Left lung (tissue), 10 donors: ENCODE measurements around the gene CLRN1. TPM values are rescaled to one million over a fixed set of nuclear protein-coding genes. Genes with fewer than 3 reads are reported as not detected.

Source experiments
- ATAC-seq: fragments of 200-7000 bp; cut with Tn5 transposase; one replicate; pipeline ENCODE4 v1.9.1; 2020; ENCODE audit warnings: moderate library complexity
- DNase-seq, 4 donors: peaks; one replicate each; pipeline ENCODE4 v3.0.0-alpha.2; 2013 to 2020
- H3K27ac ChIP-seq, 2 donors: fragments of 200-600 bp; sonication (generic) in 1 of 2; one replicate each; pipeline versions ENCODE4 v1.5.0 to v1.8.0; 2020 to 2021
- H3K27me3 ChIP-seq, 2 donors: fragments of 200-600 bp; sonication (generic) in 1 of 2; one replicate each; pipeline versions ENCODE4 v1.5.0 to v1.8.0; 2020 to 2021
- H3K36me3 ChIP-seq, 2 donors: fragments of 200-600 bp; sonication (generic) in 1 of 2; one replicate each; pipeline versions ENCODE4 v1.5.0 to v1.8.0; 2020 to 2021
- H3K4me1 ChIP-seq, 2 donors: fragments of 200-600 bp; one replicate each; pipeline ENCODE4 v1.8.0; 2021
- H3K4me3 ChIP-seq, 2 donors: fragments of 200-600 bp; sonication (generic) in 1 of 2; one replicate each; pipeline versions ENCODE4 v1.5.0 to v1.8.0; 2020 to 2021; ENCODE audit warnings: mild to moderate bottlenecking in 1 of 2
- H3K9me3 ChIP-seq, 2 donors: fragments of 200-600 bp; sonication (generic) in 1 of 2; one replicate each; pipeline versions ENCODE4 v1.5.0 to v1.8.0; 2020 to 2021
- CTCF ChIP-seq, 2 donors: fragments of 200-600 bp; sonication (generic) in 1 of 2; IDR thresholded peaks; one replicate each; pipeline versions ENCODE4 v1.5.0 to v1.8.0; 2021; ENCODE audit warnings: antibody characterized with exemption in 2 of 2
- intact Hi-C, 2 donors: fragments of 100-400 bp; cut with DNase I; formaldehyde crosslinking; loops; one replicate each; pipeline versions ENCODE4 v1.11.2 to v1.14.2; 2022
- polyA plus RNA-seq, 6 donors: library from polyadenylated mRNA; unstranded; fragments of 120-200 nt; gene quantifications; one replicate each; pipeline ENCODE4 v1.2.1, GENCODE V29; 2013; ENCODE audit not compliant: insufficient read length in 6 of 6
- total RNA-seq, 2 donors: library from RNA; stranded (reverse); fragmentation: NEBNext Ultra II Directional; extraction: Animal tissue kit (Norgen Biotek cat#: 25700); gene quantifications; one replicate each; pipeline ENCODE4 v1.2.1, GENCODE V29; 2021
- donor health status: DM: no; HTN: yes; CAD: no.
- donor health status: DM: no; HTN: no; CAD: no.

CLRN1 gene
- total and polyA plus RNA-seq, 8 donors: 0.15 TPM; not detected in 7

GRCh38 chr3:151014501-151015018 is 42.0 kb upstream of the CLRN1 start:
- no peak for TF ChIP-seq CTCF (IDR thresholded peaks at IDR 0.05)
- Histone ChIP-seq H3K27ac (no peak overlapping the region), H3K36me3 (no peaks in the 10 kb centered on the region), H3K27me3 (peaks cover 0 to 3% of the 10 kb centered on the region in 2 donors), H3K4me1 (no peaks in the 10 kb centered on the region), H3K4me3 (no peak overlapping the region), H3K9me3 (no peaks in the 10 kb centered on the region)
- ATAC-seq (no peak), DNase-seq (no peak)
- intact Hi-C loops: no loop called here

- intact Hi-C loops: no loop called here
- H3K4me1 ChIP-seq: no peaks in the 10 kb centered on the region
- H3K9me3 ChIP-seq: no peaks in the 10 kb centered on the region
- H3K27ac ChIP-seq: no peak overlapping the region
- DNase-seq: no peak
- H3K36me3 ChIP-seq: no peaks in the 10 kb centered on the region
- no peak overlapping the region for H3K4me3 ChIP-seq
- peaks cover 0 to 9% of the 10 kb centered on the region in 2 donors for H3K27me3 ChIP-seq
- TF ChIP-seq CTCF (IDR thresholded peaks at IDR 0.05): no peak
- ATAC-seq: no peak
Observed at GRCh38 chr3:151012753-151013152, 40.2 kb upstream of the CLRN1 start.

DNA sequence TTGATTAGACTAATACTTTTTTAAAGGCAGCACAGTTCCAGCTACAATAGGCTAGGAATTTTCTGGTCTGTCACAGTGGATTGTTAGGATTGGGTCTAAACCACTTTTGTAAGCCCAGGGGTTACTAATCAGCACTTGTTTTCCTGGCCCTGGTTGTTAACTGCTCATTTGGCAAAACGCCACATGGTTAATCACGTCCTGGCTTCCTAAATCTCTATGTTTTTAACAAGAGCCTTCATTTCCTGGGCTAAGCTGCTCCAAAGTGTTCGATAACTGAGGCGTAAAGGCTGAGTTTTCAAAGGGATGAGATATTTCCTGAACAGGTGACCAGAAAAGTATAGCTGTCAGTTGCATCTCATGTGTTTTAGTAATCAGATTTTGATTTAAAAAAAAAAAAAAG is 38.9 kb upstream of the CLRN1 start:
- ATAC-seq: no peak
- TF ChIP-seq CTCF (IDR thresholded peaks at IDR 0.05): no peak
- Histone ChIP-seq H3K36me3 (no peaks in the 10 kb centered on the region), H3K27me3 (peaks cover 0 to 9% of the 10 kb centered on the region in 2 donors), H3K4me1 (no peaks in the 10 kb centered on the region), H3K27ac (no peak overlapping the region), H3K4me3 (no peak overlapping the region), H3K9me3 (no peaks in the 10 kb centered on the region)
- peak in 1 of 4 donors; percentile 5 for DNase-seq
- intact Hi-C loops: no loop called here

DNA sequence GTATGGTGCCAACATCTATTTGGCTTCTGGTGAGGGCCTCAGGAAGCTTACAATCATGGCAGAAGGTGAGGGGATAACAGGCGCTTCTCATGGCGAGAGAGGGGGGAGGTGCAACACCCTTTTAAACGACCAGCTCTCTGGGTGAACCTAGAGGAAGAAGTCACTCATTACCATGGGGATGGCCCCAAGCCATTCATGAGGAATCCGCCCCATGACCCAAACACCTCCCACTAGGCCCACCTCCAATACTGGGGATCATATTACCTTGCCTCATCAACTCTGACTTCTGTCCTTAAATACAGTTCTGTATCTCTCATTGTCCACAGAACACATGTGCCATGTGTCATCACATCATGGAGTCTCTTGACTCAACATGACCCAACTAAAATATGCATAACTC is 37.5 kb upstream of the CLRN1 start:
- Histone ChIP-seq H3K9me3 (no peaks in the 10 kb centered on the region), H3K4me3 (no peak overlapping the region), H3K4me1 (no peaks in the 10 kb centered on the region), H3K27ac (no peak overlapping the region), H3K36me3 (no peaks in the 10 kb centered on the region), H3K27me3 (peaks cover 0 to 9% of the 10 kb centered on the region in 2 donors)
- DNase-seq: no peak
- no peak for ATAC-seq
- intact Hi-C loops: no loop called here
- TF ChIP-seq CTCF (IDR thresholded peaks at IDR 0.05): no peak

GRCh38 chr3:151009430-151009829 is 36.9 kb upstream of the CLRN1 start:
- H3K4me1 ChIP-seq: no peaks in the 10 kb centered on the region
- H3K27me3 ChIP-seq: peaks cover 0 to 9% of the 10 kb centered on the region in 2 donors
- H3K27ac ChIP-seq: no peak overlapping the region
- DNase-seq (no peak), ATAC-seq (no peak)
- intact Hi-C loops: no loop called here
- TF ChIP-seq CTCF (IDR thresholded peaks at IDR 0.05): no peak
- no peaks in the 10 kb centered on the region for H3K36me3 ChIP-seq
- no peak overlapping the region for H3K4me3 ChIP-seq
- no peaks in the 10 kb centered on the region for H3K9me3 ChIP-seq
